HG02943 (cell line): ENCODE results near the gene OR52A5.
A peak's percentile ranks its signal among the peaks of the same experiment; 100 is the strongest.
"Not testable (repeated sequence)": the region's sequence is repeated elsewhere in the genome, so short reads cannot be mapped to it uniquely, and the experiment has no call there.

Source experiments
- ATAC-seq: cut with Tn5 transposase; IDR thresholded peaks from one replicate; pipeline ENCODE4 v1.9.1; 2021; ENCODE audit warnings: mild to moderate bottlenecking, low read depth, moderate library complexity; ENCODE audit not compliant: unreplicated experiment

The OR52A5 gene

DNA sequence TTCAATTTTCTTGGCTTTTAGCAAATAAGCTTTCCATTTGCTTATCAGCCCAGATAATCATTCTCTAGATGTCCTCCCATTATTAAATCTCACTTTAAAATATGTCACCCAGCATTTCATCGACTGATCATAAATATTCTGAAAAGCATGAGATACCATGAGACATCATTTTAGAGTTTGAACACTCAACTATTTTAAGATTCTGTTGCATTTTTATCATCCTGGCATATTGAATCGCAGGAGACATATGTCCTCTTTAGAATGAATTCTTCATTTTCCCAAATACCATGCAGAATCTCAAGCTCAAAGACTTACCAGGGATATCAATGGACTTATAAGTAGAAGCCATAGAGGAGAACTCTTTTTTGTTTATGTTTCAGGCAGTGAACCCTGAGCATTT is at the start of gene OR52A5:
TSS of gene OR52A5 (minus strand) at position 361 of the 400 bp plus-strand sequence. CDS start 5,714 bp downstream, outside the sequence.
- ATAC-seq, result no peak

- no peak for ATAC-seq
These were observed 40.1 kb upstream of the OR52A5 start for GRCh38 chr11:5178046-5178837.

DNA sequence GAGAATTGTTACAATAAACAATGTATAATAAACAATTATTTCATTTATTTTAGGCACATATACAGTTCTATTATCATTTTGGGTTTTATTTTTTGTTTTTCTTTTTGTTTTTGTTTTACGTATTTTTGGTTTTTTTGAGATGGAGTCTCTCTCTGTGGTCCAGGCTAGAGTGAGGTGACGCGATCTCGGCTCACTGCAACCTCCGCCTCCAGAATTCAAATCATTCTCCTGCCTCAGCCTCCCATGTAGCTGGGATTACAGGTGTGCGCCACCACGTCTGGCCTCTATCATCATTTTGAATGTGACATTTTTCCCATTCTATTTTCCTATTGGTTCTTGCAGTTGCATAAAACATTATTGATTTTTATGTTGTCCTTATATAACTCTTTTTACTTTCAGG is 36.8 kb upstream of the OR52A5 start:
- ATAC-seq, result no peak

GRCh38 chr11:5171856-5172255 is 33.7 kb upstream of the OR52A5 start:
- ATAC-seq, result no peak

DNA sequence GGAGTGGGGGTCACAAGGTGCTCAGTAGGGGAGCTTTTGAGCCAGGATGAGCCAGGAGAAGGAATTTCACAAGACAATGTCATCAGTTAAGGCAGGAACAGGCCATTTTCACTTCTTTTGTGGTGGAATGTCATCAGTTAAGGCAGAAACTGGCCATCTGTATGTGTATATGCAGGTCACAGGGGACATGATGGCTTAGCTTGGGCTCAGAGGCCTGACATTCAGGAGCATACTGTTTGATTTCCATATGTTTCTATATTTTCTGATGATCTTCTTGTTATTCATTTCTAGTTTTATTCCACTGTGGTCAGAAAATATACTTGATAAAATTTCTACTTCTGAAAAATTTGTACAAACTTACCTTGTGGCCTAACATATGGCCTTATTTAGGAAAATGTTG is 27.7 kb upstream of the OR52A5 start:
- not testable (repeated sequence) for ATAC-seq

DNA sequence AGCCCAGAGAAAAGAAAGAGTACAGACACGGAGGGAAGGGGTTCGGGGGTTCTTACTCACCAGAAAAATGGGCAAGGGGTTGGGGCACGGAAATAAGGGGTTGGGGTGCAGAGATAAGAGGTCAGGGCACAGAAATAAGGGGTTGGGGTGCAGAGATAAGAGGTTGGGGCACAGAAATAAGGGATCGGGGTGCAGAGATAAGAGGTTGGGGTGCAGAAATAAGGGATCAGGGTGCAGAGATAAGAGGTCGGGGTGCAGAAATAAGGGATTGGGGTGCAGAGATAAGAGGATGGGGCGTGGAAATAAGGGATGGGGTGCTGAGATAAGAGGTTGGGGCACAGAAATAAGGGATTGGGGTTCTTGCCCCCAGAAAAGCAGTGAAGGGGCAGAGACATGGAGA is 26.7 kb upstream of the OR52A5 start:
- not testable (repeated sequence) for ATAC-seq

DNA sequence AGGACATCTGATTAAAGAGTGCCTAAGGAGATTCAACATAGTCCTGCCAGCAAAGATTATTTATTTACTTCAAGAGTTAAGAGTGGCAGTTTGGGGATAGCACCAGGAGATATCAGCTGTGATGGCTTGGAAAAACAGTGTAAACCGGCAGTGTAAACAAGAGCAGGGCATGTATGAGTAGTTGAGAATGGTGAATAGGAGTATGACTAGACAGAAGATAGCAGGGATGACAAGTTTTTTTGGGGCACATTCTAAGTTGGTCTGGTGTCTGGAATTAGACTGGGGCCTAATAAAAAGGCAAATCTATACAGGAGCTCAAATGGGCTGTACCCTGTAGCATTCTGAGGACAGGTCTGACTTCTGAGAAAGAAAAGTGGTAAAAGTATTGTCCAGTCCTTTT is 22.9 kb upstream of the OR52A5 start:
- ATAC-seq, result not testable (repeated sequence)

GRCh38 chr11:5160217-5160616 is 22.1 kb upstream of the OR52A5 start:
- ATAC-seq, result not testable (repeated sequence)

- no peak for ATAC-seq
These were observed 21.6 kb upstream of the OR52A5 start for GRCh38 chr11:5159806-5160205.

- ATAC-seq, result no peak
These were observed 16.5 kb upstream of the OR52A5 start, which contains the start of gene OR52A1 for GRCh38 chr11:5154657-5155056. Gene OR52A1, minus strand, starts transcription at chr11:5154757. Its CDS starts 2,388 bp downstream, at chr11:5152369.

DNA sequence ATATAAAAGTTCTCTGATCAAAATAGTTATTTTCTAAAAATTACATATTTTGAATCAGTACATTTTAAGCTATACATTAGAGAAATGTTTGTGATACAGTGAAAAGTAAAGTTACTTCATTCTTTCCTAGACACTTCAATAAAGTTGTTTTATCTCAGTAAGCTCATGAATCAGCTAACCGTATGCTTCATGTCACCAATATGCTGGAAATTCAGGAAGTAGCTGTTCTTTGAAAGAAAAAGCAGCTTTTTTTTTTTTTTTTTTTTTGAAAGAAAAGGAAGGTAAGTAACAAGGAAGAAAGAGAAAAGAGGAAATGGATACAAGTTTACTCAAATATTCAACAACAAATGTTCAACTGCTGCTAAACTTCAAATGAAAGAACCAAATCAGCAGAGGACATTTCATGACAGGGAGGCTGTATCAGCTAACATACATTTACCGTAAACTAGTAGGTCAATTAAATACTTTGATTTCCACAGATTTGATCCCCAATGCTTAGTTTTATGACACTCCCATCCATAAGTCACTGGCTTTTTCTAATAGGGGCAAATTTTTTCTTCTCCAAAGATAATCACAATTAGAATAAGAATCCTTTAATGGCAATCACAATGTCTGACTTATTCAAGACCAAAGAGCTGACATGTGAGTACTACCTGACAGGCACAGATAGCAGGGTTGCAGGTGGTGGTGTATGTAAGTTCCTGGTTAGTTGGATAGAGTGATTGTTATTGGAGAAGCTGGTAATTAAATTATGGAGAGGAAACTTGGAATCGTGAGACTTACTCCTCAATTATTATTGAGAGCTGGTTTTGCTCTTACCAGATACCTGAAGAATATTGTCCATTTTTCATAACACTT is 15.6 kb upstream of the OR52A5 start:
- no peak for ATAC-seq

DNA sequence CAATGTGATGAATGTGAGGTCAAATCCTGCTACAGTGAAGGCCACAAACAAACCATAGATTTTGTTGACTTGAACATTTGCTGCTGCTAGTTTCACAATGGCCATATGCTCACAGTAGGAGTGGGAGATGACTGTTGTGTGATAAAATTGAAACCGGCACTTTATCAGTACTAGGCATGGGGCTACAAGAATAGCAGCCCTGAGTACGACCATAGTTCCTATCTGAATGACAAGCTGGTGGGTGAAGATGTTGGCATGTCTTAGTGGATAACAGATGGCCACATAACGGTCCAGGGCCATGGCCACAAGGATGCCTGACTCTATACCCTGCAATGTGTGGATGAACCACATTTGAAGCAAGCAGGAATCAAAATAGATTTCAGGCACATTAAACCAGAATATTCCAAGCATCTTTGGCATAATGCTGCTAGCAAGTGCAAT is 13.6 kb upstream of the OR52A5 start:
- no peak for ATAC-seq

GRCh38 chr11:5144206-5144605 is 6.0 kb upstream of the OR52A5 start:
- not testable (repeated sequence) for ATAC-seq

DNA sequence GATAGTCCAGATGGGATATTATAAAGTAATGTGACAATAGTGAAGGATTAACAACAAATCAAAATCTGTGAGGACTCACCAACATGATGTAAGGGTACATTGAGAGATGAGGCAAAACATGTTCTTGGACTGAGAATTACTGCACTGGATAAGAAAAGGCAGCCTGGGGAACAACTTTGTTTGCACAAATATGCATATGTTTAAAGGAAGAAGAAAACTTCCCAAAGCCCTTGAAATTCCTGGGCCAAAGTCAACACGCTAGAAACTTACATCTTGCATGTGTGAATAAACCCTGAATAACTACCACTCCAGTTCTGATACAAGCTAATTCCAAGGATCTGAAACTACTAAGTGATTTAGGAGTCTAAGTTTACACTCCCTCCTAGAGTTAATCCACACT is 1.1 kb downstream of the OR52A5 start:
- no peak for ATAC-seq

DNA sequence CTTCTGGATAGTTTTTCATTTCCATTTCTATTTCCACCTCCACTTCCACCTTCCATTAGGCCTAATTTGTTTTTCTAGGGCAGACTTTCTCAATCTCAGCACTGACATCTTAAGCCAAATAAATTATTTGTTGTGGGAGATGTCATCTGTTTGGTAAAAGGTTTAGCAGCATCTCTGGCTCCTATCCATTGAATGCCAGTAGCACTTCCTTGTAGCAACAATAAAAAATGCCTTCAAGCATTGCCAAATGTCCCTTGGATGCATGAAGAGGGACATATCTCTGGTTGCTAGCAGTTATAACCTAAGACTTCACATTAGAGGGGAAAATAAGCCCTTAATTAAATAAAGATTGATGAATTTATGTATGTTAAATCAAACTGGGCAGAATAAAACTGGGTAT is 1.9 kb downstream of the OR52A5 start:
- no peak for ATAC-seq

- ATAC-seq, result no peak
These were observed 6.4 kb downstream of the OR52A5 start for GRCh38 chr11:5131584-5132335.

DNA sequence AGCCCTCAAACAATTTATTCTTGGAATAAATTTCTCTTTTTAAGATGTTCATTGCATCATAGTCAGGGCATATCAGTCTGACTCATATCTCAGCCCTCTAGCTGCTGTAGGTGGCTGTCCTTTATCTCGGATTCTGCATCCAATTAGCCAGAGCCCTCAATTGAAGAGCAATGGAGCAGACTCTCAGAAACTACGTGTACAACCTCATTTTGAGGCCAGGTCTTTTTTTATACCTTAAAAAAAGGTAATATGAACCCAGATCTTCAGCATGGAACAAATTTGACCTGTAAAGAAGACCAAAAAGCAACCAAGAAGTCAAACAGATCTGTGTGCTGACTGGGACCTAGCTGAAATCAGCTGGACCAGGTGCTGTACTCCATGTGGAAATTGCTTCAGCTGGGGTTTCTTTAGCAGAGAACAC is 8.7 kb downstream of the OR52A5 start:
- no peak for ATAC-seq

- ATAC-seq, result no peak
These were observed 13.1 kb downstream of the OR52A5 start for GRCh38 chr11:5124891-5125620.

GRCh38 chr11:5123802-5124521 is 14.2 kb downstream of the OR52A5 start:
- ATAC-seq, result peak; percentile 89
